Stomach smooth muscle (tissue), 2 donors: ENCODE measurements around the gene PDE7B.

Experiments
- H3K27ac ChIP-seq: one replicate; pipeline ENCODE4 v1.7.0; 2013; ENCODE audit warnings: mild to moderate bottlenecking, low read length, inconsistent platforms
- H3K27me3 ChIP-seq, 2 donors: one replicate each; pipeline ENCODE4 v1.7.0; 2013; ENCODE audit warnings: low read length in 2 of 2; ENCODE audit not compliant: insufficient read depth in 2 of 2, control insufficient read depth in 1 of 2
- H3K36me3 ChIP-seq, 2 donors: one replicate each; pipeline ENCODE4 v1.7.0; 2013; ENCODE audit warnings: low read length in 2 of 2; ENCODE audit not compliant: control insufficient read depth in 2 of 2, insufficient read depth in 2 of 2
- H3K4me1 ChIP-seq: one replicate; pipeline ENCODE4 v1.7.0; 2013; ENCODE audit warnings: low read length; ENCODE audit not compliant: control insufficient read depth, insufficient read depth
- H3K4me3 ChIP-seq, 2 donors: one replicate each; pipeline ENCODE4 v1.7.0; 2013; ENCODE audit warnings: low read length in 2 of 2
- H3K9ac ChIP-seq, 2 donors: one replicate each; pipeline ENCODE4 v1.7.0; 2013; ENCODE audit warnings: low read length in 2 of 2, mild to moderate bottlenecking in 1 of 2
- H3K9me3 ChIP-seq, 2 donors: one replicate each; pipeline ENCODE4 v1.7.0; 2013; ENCODE audit warnings: low read length in 2 of 2; ENCODE audit not compliant: control insufficient read depth in 2 of 2
- donor health status: healthy.
- donor health status: Pancreatic carcinoma.

The PDE7B gene

GRCh38 chr6:136067731-136068341, 216.3 kb downstream of the PDE7B start:
- Histone ChIP-seq H3K36me3 (peaks cover 0 to 6% of the 10 kb centered on the region in 2 donors), H3K9ac (no peak overlapping the region), H3K27ac (no peak overlapping the region), H3K27me3 (no peaks in the 10 kb centered on the region), H3K4me1 (no peaks in the 10 kb centered on the region), H3K4me3 (no peak overlapping the region), H3K9me3 (no peaks in the 10 kb centered on the region)

GRCh38 chr6:136069119-136069518, 217.6 kb downstream of the PDE7B start:
- peaks cover 0 to 6% of the 10 kb centered on the region in 2 donors for H3K36me3 ChIP-seq
- H3K27ac ChIP-seq, result no peak overlapping the region
- no peak overlapping the region for H3K9ac ChIP-seq
- H3K4me3 ChIP-seq, result no peak overlapping the region
- no peaks in the 10 kb centered on the region for H3K27me3 ChIP-seq
- H3K4me1 ChIP-seq, result no peaks in the 10 kb centered on the region
- H3K9me3 ChIP-seq, result no peaks in the 10 kb centered on the region

GRCh38 chr6:136070815-136071214, 219.3 kb downstream of the PDE7B start:
- no peaks in the 10 kb centered on the region for H3K9me3 ChIP-seq
- peaks cover 0 to 6% of the 10 kb centered on the region in 2 donors for H3K36me3 ChIP-seq
- H3K9ac ChIP-seq, result no peak overlapping the region
- H3K4me3 ChIP-seq, result no peak overlapping the region
- H3K4me1 ChIP-seq, result no peaks in the 10 kb centered on the region
- H3K27me3 ChIP-seq, result no peaks in the 10 kb centered on the region
- no peak overlapping the region for H3K27ac ChIP-seq

GRCh38 chr6:136072691-136073090, 221.2 kb downstream of the PDE7B start:
- Histone ChIP-seq H3K27me3 (no peaks in the 10 kb centered on the region), H3K36me3 (peaks cover 0 to 6% of the 10 kb centered on the region in 2 donors), H3K4me1 (peaks cover under 1% of the 10 kb centered on the region), H3K9ac (no peak overlapping the region), H3K27ac (no peak overlapping the region), H3K4me3 (no peak overlapping the region), H3K9me3 (no peaks in the 10 kb centered on the region)

- peaks cover 5% of the 10 kb centered on the region for H3K4me1 ChIP-seq
- no peaks in the 10 kb centered on the region for H3K9me3 ChIP-seq
- H3K4me3 ChIP-seq, result no peak overlapping the region
- H3K27me3 ChIP-seq, result no peaks in the 10 kb centered on the region
- no peak overlapping the region for H3K27ac ChIP-seq
- no peak overlapping the region for H3K9ac ChIP-seq
- peaks cover 0 to 6% of the 10 kb centered on the region in 2 donors for H3K36me3 ChIP-seq
Observed at GRCh38 chr6:136073216-136073615, 221.7 kb downstream of the PDE7B start.

DNA sequence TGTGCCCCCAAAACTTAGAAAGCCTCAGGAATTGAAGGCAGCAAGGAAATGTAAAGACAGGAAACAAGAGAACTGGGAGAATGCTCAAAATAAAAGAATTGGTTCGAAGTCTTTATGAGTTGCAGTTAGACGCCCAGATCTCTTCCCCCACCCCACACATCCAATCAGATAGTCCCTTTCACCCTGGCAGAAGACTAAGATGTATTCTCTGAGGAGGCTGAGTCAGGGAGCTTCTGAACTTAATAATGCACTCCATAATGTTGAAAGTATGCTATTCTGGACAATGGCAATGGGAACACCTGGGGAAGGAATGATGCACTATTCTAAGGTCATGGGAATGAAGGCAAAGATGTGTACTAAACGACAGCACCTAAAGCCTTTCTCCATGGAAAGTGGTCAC, 225.0 kb downstream of the PDE7B start:
- Histone ChIP-seq H3K36me3 (peaks cover 0 to 3% of the 10 kb centered on the region in 2 donors), H3K27me3 (no peaks in the 10 kb centered on the region), H3K27ac (no peak overlapping the region), H3K4me3 (no peak overlapping the region), H3K4me1 (peaks cover 5% of the 10 kb centered on the region), H3K9me3 (no peaks in the 10 kb centered on the region), H3K9ac (no peak overlapping the region)

GRCh38 chr6:136077834-136078576, 226.5 kb downstream of the PDE7B start:
- Histone ChIP-seq H3K4me3 (no peak overlapping the region), H3K27me3 (no peaks in the 10 kb centered on the region), H3K9ac (no peak overlapping the region), H3K27ac (no peak overlapping the region), H3K9me3 (peaks cover 0 to 3% of the 10 kb centered on the region in 2 donors), H3K4me1 (peaks cover 6% of the 10 kb centered on the region), H3K36me3 (no peaks in the 10 kb centered on the region)

DNA sequence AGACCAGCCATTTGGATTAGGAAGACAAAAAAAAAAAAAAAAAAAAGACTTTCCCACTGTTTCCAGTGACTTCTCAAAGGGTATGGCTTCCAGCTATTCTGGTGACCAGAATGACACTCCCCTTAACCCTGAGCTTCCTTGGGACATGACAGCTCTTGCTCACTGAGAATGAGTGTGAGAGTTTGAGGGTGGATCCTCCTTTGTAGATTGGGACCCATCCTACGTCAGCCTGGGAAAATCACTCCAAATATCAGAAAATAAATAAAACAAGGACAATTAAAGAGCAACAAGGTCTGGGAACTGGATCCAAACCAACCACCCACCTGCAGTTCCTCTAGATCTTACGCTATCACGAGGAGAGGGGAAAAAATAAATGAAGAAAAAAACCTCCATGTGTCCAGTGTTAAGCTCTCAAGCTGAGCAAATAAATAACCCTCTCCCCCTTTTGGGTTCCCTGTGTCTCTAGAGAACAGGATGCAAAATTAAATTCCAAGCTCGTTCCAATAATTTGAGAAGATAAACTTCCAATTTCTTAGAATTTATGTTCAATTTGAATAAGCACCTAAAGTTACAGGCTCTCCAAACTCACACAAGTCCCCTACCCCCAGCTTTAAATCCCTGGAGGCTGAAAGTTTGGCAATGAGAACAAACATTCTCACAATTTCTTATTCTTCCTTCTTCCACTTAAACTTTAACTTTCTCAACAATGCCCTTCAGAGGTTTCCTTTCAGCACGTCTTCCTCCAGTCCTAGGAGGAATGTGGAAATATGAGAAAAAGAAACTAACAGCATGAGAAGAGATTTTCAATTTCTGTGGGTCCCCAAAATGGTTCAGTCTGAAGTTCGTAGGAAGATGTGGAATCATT, 228.4 kb downstream of the PDE7B start:
- no peak overlapping the region for H3K27ac ChIP-seq
- H3K4me3 ChIP-seq, result no peak overlapping the region
- H3K4me1 ChIP-seq, result peaks cover 10% of the 10 kb centered on the region
- H3K36me3 ChIP-seq, result no peaks in the 10 kb centered on the region
- peaks cover 0 to 3% of the 10 kb centered on the region in 2 donors for H3K9me3 ChIP-seq
- no peak overlapping the region for H3K9ac ChIP-seq
- H3K27me3 ChIP-seq, result no peaks in the 10 kb centered on the region

DNA sequence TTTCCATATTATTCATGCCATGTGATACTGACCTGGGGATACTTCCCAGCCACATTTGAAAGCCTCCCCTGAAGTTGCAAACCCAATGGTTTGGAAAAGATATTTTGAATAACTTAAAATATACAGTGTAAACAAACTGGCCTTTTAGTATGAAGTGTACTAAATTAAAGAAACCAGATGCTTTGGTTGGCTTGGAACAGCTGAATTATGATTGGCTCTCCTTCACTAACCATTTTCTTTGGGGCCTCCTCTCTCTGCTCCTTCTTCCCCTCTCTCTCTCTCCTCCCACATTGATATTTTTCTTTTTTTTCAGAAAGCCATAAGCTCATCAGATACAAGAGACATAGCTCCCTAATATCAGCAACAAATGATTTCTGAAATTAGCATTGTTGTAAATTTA, 232.0 kb downstream of the PDE7B start:
- Histone ChIP-seq H3K36me3 (no peaks in the 10 kb centered on the region), H3K9me3 (peaks cover 0 to 3% of the 10 kb centered on the region in 2 donors), H3K4me1 (peaks cover 5% of the 10 kb centered on the region), H3K27me3 (no peaks in the 10 kb centered on the region), H3K9ac (no peak overlapping the region), H3K27ac (peak overlapping the region; percentile 25), H3K4me3 (no peak overlapping the region)

GRCh38 chr6:136084403-136084802, 232.9 kb downstream of the PDE7B start:
- no peak overlapping the region for H3K9ac ChIP-seq
- H3K9me3 ChIP-seq, result peaks cover 0 to 3% of the 10 kb centered on the region in 2 donors
- H3K4me3 ChIP-seq, result no peak overlapping the region
- H3K36me3 ChIP-seq, result no peaks in the 10 kb centered on the region
- H3K27ac ChIP-seq, result no peak overlapping the region
- H3K4me1 ChIP-seq, result peaks cover 5% of the 10 kb centered on the region
- H3K27me3 ChIP-seq, result no peaks in the 10 kb centered on the region
